ENCODE results near the gene LRMDA. TPM values are rescaled to one million over a fixed set of nuclear protein-coding genes. Genes with fewer than 3 reads are reported as not detected.

Gene LRMDA
- total RNA-seq, 1 experiment from 2014 or later: 4.8 TPM

DNA sequence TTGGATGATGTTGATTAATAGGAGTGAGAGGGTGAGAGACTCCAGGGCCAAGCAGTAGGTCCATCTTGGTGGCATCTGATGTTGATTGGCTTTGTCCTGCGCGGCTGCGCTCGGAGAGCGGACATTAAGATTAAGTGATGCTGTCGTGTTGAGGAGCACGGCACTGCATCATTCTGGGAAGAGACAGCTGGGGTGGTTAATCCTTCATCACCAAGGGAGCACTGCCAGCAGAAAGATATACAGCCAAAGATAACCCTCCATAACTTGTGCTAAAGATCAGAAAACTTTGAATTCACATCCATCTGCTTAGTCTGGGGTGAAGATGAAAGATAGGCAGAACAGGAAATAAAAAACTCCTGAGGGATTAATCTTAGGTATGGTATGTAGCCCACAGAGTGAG lies 208.3 kb downstream of the LRMDA start:
- Histone ChIP-seq H3K4me3 (replicated peaks in 1 of 2; ENCODE audit: low read depth in 1 of 2, low read length in 2 of 2) (no peak overlapping the region), H3K4me1 (ENCODE audit: control insufficient read depth in 1 of 2, insufficient read depth in 2 of 2, low read length in 2 of 2) (no peaks in the 10 kb centered on the region), H3K27ac (ENCODE audit: low read depth, low read length) (no peak overlapping the region), H3K9me3 (ENCODE audit: control insufficient read depth in 1 of 2, insufficient read depth in 1 of 2, low read depth in 1 of 2, low read length in 2 of 2) (no peaks in the 10 kb centered on the region), H3K4me2 (ENCODE audit: low read length) (no peak overlapping the region), H3K79me2 (ENCODE audit: insufficient read depth, low read length) (no peaks in the 10 kb centered on the region), H3K9ac (ENCODE audit: low read length) (no peak overlapping the region), H3K36me3 (ENCODE audit: control insufficient read depth in 1 of 2, insufficient read depth in 2 of 2, low read length in 2 of 2) (no peaks in the 10 kb centered on the region), H3K9me2 (ENCODE audit: insufficient read depth) (no peaks in the 10 kb centered on the region), H3K27me3 (ENCODE audit: insufficient read depth, low read length) (peaks cover 55% of the 10 kb centered on the region), H2AFZ (ENCODE audit: low read depth, low read length, poor library complexity, severe bottlenecking) (no peak overlapping the region), H4K20me1 (ENCODE audit: insufficient read depth) (no peaks in the 10 kb centered on the region)
- ChIA-PET POLR2A (no interaction called here), CTCF (no interaction called here), RAD21 (ENCODE audit: low non-redundant PET in 1 of 2, low total read pairs in 2 of 2, uncharacterized antibody in 2 of 2, unreplicated experiment in 2 of 2) (no interaction called here)
- BruUV-seq (replicated peaks): no TSS peak
- intact Hi-C loops (cut with micrococcal nuclease): no loop called here
- TF ChIP-seq ELF1 (IDR thresholded peaks at IDR 0.05; ENCODE audit: borderline replicate concordance, low read depth) (no peak), POLR2A (IDR thresholded peaks at IDR 0.05; ENCODE audit: borderline replicate concordance, extremely low read depth, insufficient read depth, insufficient read length) (no peak)
- DNase-seq (ENCODE audit: low read depth, low spot score) (no peak), ATAC-seq (no peak)

DNA sequence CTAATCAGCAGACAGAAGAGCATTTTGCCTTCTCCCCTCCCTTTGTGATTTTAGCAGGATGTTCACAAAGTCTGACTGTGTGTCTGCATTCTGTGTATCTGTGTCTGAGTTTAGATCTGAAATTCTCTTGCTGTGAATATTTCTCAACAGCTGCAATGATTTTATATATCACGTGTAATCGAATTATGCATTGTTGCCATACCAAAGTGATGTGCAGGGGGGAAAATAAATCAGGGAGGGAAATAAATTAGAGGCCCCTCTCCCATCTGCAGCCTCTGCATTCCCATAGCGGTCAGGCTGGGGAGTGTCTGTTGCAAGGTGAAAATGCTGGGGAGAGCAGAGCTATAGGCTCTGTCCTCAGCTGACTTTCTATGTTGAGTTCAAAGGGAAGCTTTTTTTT lies 209.0 kb downstream of the LRMDA start:
- H3K79me2 ChIP-seq (ENCODE audit: insufficient read depth, low read length): no peaks in the 10 kb centered on the region
- no TSS peak for BruUV-seq (replicated peaks)
- no peaks in the 10 kb centered on the region for H4K20me1 ChIP-seq (ENCODE audit: insufficient read depth)
- H3K27ac ChIP-seq (ENCODE audit: low read depth, low read length): no peak overlapping the region
- H3K4me3 ChIP-seq (replicated peaks in 1 of 2; ENCODE audit: low read depth in 1 of 2, low read length in 2 of 2): no peak overlapping the region
- no peak for ATAC-seq
- CTCF ChIA-PET: no interaction called here
- no peaks in the 10 kb centered on the region for H3K4me1 ChIP-seq (ENCODE audit: control insufficient read depth in 1 of 2, insufficient read depth in 2 of 2, low read length in 2 of 2)
- no peaks in the 10 kb centered on the region for H3K36me3 ChIP-seq (ENCODE audit: control insufficient read depth in 1 of 2, insufficient read depth in 2 of 2, low read length in 2 of 2)
- H3K4me2 ChIP-seq (ENCODE audit: low read length): no peak overlapping the region
- H3K27me3 ChIP-seq (ENCODE audit: insufficient read depth, low read length): peaks cover 56% of the 10 kb centered on the region
- H3K9me3 ChIP-seq (ENCODE audit: control insufficient read depth in 1 of 2, insufficient read depth in 1 of 2, low read depth in 1 of 2, low read length in 2 of 2): no peaks in the 10 kb centered on the region
- no peak for DNase-seq (ENCODE audit: low read depth, low spot score)
- no peak overlapping the region for H2AFZ ChIP-seq (ENCODE audit: low read depth, low read length, poor library complexity, severe bottlenecking)
- no peak overlapping the region for H3K9ac ChIP-seq (ENCODE audit: low read length)
- intact Hi-C loops (cut with micrococcal nuclease): no loop called here
- TF ChIP-seq CEBPB (IDR thresholded peaks at IDR 0.05; ENCODE audit: low read depth) (no peak), ELF1 (IDR thresholded peaks at IDR 0.05; ENCODE audit: borderline replicate concordance, low read depth) (no peak), ZNF274 (IDR thresholded peaks at IDR 0.05; ENCODE audit: low read depth, low read length) (no peak)
- TF ChIP-seq, protein P1, sequence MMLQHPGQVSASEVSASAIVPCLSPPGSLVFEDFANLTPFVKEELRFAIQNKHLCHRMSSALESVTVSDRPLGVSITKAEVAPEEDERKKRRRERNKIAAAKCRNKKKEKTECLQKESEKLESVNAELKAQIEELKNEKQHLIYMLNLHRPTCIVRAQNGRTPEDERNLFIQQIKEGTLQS (IDR thresholded peaks at IDR 0.05): no peak
- RAD21 ChIA-PET (ENCODE audit: low non-redundant PET in 1 of 2, low total read pairs in 2 of 2, uncharacterized antibody in 2 of 2, unreplicated experiment in 2 of 2): no interaction called here
- no peaks in the 10 kb centered on the region for H3K9me2 ChIP-seq (ENCODE audit: insufficient read depth)
- POLR2A ChIA-PET: no interaction called here

Measured in HCT116 (cell line).